Parathyroid adenoma (tissue), 2 donors: ENCODE measurements around the gene SPEG.

Experiments
- H2AFZ ChIP-seq: fragments of 300-600 bp; sonication (generic); one replicate; pipeline ENCODE4 v1.7.0; 2017; ENCODE audit warnings: antibody characterized with exemption, mild to moderate bottlenecking
- H3K27ac ChIP-seq: fragments of 300-600 bp; sonication (generic); one replicate; pipeline ENCODE4 v1.7.0; 2017
- H3K27me3 ChIP-seq: fragments of 300-600 bp; sonication (generic); one replicate; pipeline ENCODE4 v1.7.0; 2017; ENCODE audit warnings: low read length; ENCODE audit not compliant: control insufficient read depth, insufficient read depth
- H3K36me3 ChIP-seq: fragments of 300-600 bp; sonication (generic); one replicate; pipeline ENCODE4 v1.7.0; 2017; ENCODE audit warnings: low read length; ENCODE audit not compliant: control insufficient read depth, insufficient read depth
- H3K4me1 ChIP-seq: fragments of 300-600 bp; sonication (generic); one replicate; pipeline ENCODE4 v1.7.0; 2017; ENCODE audit warnings: control low read depth
- H3K4me2 ChIP-seq: fragments of 300-600 bp; sonication (generic); one replicate; pipeline ENCODE4 v1.7.0; 2017; ENCODE audit warnings: low read length
- H3K4me3 ChIP-seq: fragments of 300-600 bp; sonication (generic); one replicate; pipeline ENCODE4 v1.7.0; 2017; ENCODE audit warnings: low read depth, low read length
- H3K79me2 ChIP-seq: fragments of 300-600 bp; sonication (generic); one replicate; pipeline ENCODE4 v1.7.0; 2017; ENCODE audit warnings: control low read depth
- H3K9ac ChIP-seq: fragments of 300-600 bp; sonication (generic); one replicate; pipeline ENCODE4 v1.7.0; 2017; ENCODE audit warnings: mild to moderate bottlenecking
- H3K9me3 ChIP-seq: fragments of 300-600 bp; sonication (generic); one replicate; pipeline ENCODE4 v1.7.0; 2017; ENCODE audit warnings: low read length; ENCODE audit not compliant: control insufficient read depth
- TF ChIP-seq, protein P1 (sequence below): fragments of 300-600 bp; sonication (generic); IDR thresholded peaks from one replicate; pipeline ENCODE4 v1.7.0; 2017; ENCODE audit warnings: antibody characterized with exemption, mild to moderate bottlenecking
- donor health status: primary hyperparathyroidism.

Gene SPEG

DNA sequence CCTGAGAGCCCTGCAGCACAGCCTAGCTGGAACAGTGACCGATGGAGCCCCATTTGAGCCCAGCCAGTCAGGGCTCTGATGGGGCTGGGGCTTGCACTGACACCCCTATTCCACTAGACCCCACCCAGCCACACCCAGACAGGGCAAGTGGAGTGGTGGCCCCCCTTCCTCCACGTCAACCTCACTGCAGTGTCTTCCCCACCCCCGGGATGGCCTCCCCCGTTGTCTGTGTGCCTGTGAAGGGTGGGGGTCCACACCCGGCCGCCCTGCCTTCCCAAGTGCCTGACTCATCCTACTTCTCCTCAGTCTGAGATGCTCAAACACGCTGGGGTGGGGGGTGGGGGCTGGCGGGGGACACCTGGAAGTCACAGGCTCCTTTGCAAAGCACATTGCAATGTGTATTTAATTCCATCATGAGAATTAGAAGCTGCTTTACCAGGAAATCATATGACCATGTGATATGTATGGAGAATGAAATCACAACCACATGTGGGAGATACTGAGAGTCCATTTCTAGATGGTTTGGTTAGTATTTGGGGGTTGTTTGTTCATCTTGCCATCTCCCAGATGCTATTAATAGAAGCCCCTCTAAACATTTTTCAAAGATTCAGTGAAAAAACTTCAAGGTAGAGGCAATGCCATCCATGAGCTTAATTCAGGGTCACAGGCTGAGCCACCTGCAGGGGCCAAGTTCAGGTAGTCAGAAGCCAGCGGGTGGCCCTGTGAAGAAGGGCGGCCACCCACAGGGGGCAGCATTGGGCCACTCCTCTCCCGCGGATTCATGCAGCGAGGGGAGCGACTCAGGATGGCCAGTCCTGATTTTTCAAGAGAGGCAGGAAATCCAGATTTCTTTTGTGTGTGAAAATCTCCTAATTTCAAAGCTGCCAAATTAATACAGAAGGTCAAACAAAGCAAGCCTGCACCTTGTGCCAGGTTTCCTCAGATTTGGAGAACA lies 41.3 kb downstream of the SPEG start:
- no peak overlapping the region for H3K4me3 ChIP-seq
- no peaks in the 10 kb centered on the region for H3K27me3 ChIP-seq
- TF ChIP-seq, protein P1, sequence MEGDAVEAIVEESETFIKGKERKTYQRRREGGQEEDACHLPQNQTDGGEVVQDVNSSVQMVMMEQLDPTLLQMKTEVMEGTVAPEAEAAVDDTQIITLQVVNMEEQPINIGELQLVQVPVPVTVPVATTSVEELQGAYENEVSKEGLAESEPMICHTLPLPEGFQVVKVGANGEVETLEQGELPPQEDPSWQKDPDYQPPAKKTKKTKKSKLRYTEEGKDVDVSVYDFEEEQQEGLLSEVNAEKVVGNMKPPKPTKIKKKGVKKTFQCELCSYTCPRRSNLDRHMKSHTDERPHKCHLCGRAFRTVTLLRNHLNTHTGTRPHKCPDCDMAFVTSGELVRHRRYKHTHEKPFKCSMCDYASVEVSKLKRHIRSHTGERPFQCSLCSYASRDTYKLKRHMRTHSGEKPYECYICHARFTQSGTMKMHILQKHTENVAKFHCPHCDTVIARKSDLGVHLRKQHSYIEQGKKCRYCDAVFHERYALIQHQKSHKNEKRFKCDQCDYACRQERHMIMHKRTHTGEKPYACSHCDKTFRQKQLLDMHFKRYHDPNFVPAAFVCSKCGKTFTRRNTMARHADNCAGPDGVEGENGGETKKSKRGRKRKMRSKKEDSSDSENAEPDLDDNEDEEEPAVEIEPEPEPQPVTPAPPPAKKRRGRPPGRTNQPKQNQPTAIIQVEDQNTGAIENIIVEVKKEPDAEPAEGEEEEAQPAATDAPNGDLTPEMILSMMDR = peak; percentile 93
- H3K9ac ChIP-seq = no peak overlapping the region
- H3K27ac ChIP-seq = no peak overlapping the region
- H2AFZ ChIP-seq = no peak overlapping the region
- H3K36me3 ChIP-seq = no peaks in the 10 kb centered on the region
- no peaks in the 10 kb centered on the region for H3K4me1 ChIP-seq
- no peaks in the 10 kb centered on the region for H3K9me3 ChIP-seq
- H3K79me2 ChIP-seq = no peaks in the 10 kb centered on the region
- H3K4me2 ChIP-seq = no peak overlapping the region

DNA sequence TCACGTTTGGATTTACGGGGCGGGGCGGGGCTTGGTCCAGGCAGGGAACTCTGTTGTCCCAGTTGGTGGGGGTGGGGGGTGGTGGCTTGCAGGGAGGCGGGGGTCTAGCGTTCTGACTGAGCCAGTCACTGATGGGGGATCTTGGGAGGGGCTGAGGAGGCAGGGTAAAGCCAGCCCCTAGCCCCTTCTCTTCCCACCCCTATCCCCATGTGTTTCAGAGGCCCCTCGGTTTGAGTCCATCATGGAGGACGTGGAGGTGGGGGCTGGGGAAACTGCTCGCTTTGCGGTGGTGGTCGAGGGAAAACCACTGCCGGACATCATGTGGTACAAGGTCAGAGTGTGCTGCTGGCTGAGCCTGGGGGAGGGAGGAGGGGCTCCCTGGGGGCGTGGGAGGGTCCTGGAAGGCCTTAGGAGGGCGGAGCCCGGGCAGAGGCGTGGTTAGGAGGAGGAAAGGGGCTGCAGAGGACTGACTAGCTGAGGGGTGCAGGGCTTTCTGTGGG lies 42.1 kb downstream of the SPEG start:
- Histone ChIP-seq H3K36me3 (no peaks in the 10 kb centered on the region), H3K4me3 (no peak overlapping the region)

DNA sequence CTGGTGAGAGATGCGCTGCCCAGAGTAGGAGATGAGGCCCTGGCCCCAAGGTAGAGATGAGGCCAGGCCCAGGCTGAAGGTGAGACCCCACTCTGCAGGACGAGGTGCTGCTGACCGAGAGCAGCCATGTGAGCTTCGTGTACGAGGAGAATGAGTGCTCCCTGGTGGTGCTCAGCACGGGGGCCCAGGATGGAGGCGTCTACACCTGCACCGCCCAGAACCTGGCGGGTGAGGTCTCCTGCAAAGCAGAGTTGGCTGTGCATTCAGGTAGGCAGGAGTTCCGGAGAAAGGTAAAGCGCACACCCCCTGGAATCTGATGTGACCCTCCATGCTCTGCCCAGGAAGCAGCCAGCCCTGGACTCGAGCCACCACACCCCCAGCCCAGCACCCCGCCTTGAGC lies 42.5 kb downstream of the SPEG start:
- Histone ChIP-seq H3K9ac (no peak overlapping the region), H3K27ac (no peak overlapping the region), H3K4me3 (no peak overlapping the region), H3K4me1 (no peaks in the 10 kb centered on the region), H3K79me2 (no peaks in the 10 kb centered on the region), H3K4me2 (no peak overlapping the region), H3K27me3 (no peaks in the 10 kb centered on the region), H2AFZ (no peak overlapping the region), H3K36me3 (no peaks in the 10 kb centered on the region), H3K9me3 (no peaks in the 10 kb centered on the region)
- TF ChIP-seq, protein P1 = no peak

More for the DNA sequence above, 42.1 kb downstream of the SPEG start:
- TF ChIP-seq, protein P1 = no peak
- H3K9ac ChIP-seq = no peak overlapping the region
- no peak overlapping the region for H3K27ac ChIP-seq
- H3K4me1 ChIP-seq = no peaks in the 10 kb centered on the region
- H2AFZ ChIP-seq = no peak overlapping the region
- no peak overlapping the region for H3K4me2 ChIP-seq
- H3K27me3 ChIP-seq = no peaks in the 10 kb centered on the region
- no peaks in the 10 kb centered on the region for H3K9me3 ChIP-seq
- no peaks in the 10 kb centered on the region for H3K79me2 ChIP-seq

DNA sequence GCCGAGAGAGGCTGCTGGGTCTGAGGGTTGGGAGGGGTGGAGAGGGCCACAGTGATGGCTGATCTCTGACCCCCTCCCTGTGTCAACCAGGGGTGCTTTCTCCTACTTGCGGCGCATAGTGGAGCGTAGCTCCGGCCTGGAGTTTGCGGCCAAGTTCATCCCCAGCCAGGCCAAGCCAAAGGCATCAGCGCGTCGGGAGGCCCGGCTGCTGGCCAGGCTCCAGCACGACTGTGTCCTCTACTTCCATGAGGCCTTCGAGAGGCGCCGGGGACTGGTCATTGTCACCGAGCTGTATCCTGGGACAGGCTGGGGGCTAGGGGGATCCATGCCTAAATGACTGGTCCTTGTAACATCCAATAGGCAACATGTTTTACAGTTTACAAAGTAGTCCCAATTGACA lies 43.2 kb downstream of the SPEG start:
- Histone ChIP-seq H3K27me3 (no peaks in the 10 kb centered on the region), H3K36me3 (no peaks in the 10 kb centered on the region), H3K4me2 (no peak overlapping the region), H3K9ac (no peak overlapping the region), H3K4me1 (no peaks in the 10 kb centered on the region), H3K79me2 (no peaks in the 10 kb centered on the region), H3K4me3 (no peak overlapping the region), H3K27ac (no peak overlapping the region), H2AFZ (no peak overlapping the region), H3K9me3 (no peaks in the 10 kb centered on the region)
- TF ChIP-seq, protein P1 = no peak
